Heart left ventricle (tissue), 13 donors: ENCODE data around the gene PRAMEF20.
"Not testable (repeated sequence)": the region's sequence is repeated elsewhere in the genome, so short reads cannot be mapped to it uniquely, and the experiment has no call there.

ENCODE experiments used
- POLR2A ChIP-seq, 2 donors: fragments of 450-650 bp; IDR thresholded peaks; one replicate each; pipeline ENCODE4 v1.6.1; 2017; ENCODE audit warnings: antibody characterized with exemption in 2 of 2, mild to moderate bottlenecking in 2 of 2, moderate library complexity in 2 of 2
- TF ChIP-seq, protein P1 (sequence below), 12 donors: fragments of 200-600 bp; sonication (generic) in 4 of 12; IDR thresholded peaks; one replicate each; pipeline versions ENCODE4 v1.5.0 to v1.8.0; 2018 to 2022; ENCODE audit warnings: antibody characterized with exemption in 12 of 12, mild to moderate bottlenecking in 5 of 12
- donor health status: ischemic (EF 13 %, LVEDD 7.1; RV severe dilation, severe dysfunction).
- donor health status: DM: no; HTN: yes; CAD: no.
- donor health status: DM: no; HTN: no; CAD: no.
- donor health status: ischemic (EF 25% LVEDD 6.9; RV normal size, moderate dysfunction).
- donor health status: ischemic (EF 25% LVEDD 5.7; RV mildly dilated, moderate dysfunction).
- donor health status: ischemic (EF 35%, LVEDD 5.7; RV mildly dilated, moderate dysfunction).
- donor health status: nonischemic (EF 11% LVEDD 7.7; RV severe dilation, severe dysfunction).
- donor health status: DM: yes; HTN: yes; CAD: no.
- donor health status: PGD.
- donor health status: ischemic (EF 29% LVEDD 5.4; RV normal size, mild dysfunction).
- donor health status: nonischemic (EF 23%, LVEDD 6.1; RV moderate dilation, normal function).

DNA sequence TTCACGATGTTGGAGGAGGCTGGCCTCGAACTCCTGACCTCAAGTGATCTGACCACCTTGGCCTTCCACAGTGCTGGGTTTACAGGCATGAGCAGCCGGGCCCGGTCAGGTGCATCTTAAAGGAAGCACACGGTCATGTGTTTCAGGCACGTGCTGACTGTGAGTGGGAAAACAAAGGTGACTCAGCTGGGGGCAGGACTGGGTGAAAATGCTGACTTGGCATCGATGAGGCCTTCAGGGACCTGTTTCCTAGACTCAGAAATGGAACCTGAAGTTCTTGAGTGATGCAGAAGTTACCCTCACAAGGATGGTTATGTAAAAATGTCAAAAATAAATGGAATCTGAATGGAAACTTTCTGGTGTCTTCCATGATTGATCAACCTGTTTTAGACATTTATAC lies 17.2 kb upstream of the PRAMEF20 start:
- TF ChIP-seq, protein P1, sequence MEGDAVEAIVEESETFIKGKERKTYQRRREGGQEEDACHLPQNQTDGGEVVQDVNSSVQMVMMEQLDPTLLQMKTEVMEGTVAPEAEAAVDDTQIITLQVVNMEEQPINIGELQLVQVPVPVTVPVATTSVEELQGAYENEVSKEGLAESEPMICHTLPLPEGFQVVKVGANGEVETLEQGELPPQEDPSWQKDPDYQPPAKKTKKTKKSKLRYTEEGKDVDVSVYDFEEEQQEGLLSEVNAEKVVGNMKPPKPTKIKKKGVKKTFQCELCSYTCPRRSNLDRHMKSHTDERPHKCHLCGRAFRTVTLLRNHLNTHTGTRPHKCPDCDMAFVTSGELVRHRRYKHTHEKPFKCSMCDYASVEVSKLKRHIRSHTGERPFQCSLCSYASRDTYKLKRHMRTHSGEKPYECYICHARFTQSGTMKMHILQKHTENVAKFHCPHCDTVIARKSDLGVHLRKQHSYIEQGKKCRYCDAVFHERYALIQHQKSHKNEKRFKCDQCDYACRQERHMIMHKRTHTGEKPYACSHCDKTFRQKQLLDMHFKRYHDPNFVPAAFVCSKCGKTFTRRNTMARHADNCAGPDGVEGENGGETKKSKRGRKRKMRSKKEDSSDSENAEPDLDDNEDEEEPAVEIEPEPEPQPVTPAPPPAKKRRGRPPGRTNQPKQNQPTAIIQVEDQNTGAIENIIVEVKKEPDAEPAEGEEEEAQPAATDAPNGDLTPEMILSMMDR (IDR thresholded peaks at IDR 0.05) = not testable (repeated sequence)
- not testable (repeated sequence) for TF ChIP-seq POLR2A (IDR thresholded peaks at IDR 0.05)
